Cerebellar cortex (tissue), 1 donor: ENCODE data around the gene POC1A.

Experiments
- DNase-seq: peaks from one replicate; pipeline ENCODE4 v3.0.0-alpha.2; 2015; ENCODE audit warnings: low spot score

Gene POC1A

GRCh38 chr3:52104684-52105640, 49.3 kb downstream of the POC1A start:
- DNase-seq = no peak

GRCh38 chr3:52102934-52103333, 51.3 kb downstream of the POC1A start:
- DNase-seq = no peak

GRCh38 chr3:52099001-52099401, 55.2 kb downstream of the POC1A start:
- no peak for DNase-seq

- no peak for DNase-seq
Observed at GRCh38 chr3:52097851-52098507, 56.2 kb downstream of the POC1A start.

GRCh38 chr3:52095990-52096775, 58.0 kb downstream of the POC1A start:
- no peak for DNase-seq

GRCh38 chr3:52094571-52095485, 59.4 kb downstream of the POC1A start:
- no peak for DNase-seq

GRCh38 chr3:52093756-52094545, 60.3 kb downstream of the POC1A start:
- no peak for DNase-seq

GRCh38 chr3:52092891-52093290, 61.3 kb downstream of the POC1A start:
- DNase-seq = no peak

- DNase-seq = no peak
Observed at GRCh38 chr3:52092271-52092660, 62.0 kb downstream of the POC1A start.

GRCh38 chr3:52091586-52092270, 62.5 kb downstream of the POC1A start:
- no peak for DNase-seq

GRCh38 chr3:52090933-52091468, 63.2 kb downstream of the POC1A start:
- no peak for DNase-seq

GRCh38 chr3:52090131-52090932, 63.9 kb downstream of the POC1A start:
- no peak for DNase-seq

- DNase-seq = no peak
Observed at GRCh38 chr3:52089691-52090090, 64.5 kb downstream of the POC1A start.

GRCh38 chr3:52088445-52089367, 65.5 kb downstream of the POC1A start:
- DNase-seq = no peak

GRCh38 chr3:52087731-52088130, 66.5 kb downstream of the POC1A start:
- no peak for DNase-seq

GRCh38 chr3:52086976-52087663, 67.1 kb downstream of the POC1A start:
- DNase-seq = no peak

GRCh38 chr3:52086461-52086860, 67.8 kb downstream of the POC1A start:
- no peak for DNase-seq
